Mesendoderm (in vitro differentiated cells): ENCODE results near the gene GPC4.

Experiments used
- DNase-seq: peaks from one replicate; pipeline ENCODE4 v3.0.0; 2013
- H2AK5ac ChIP-seq: 2 replicates; pipeline ENCODE4 v1.6.1; 2013; ENCODE audit warnings: low read length, inconsistent platforms
- H2BK120ac ChIP-seq: 2 replicates; pipeline ENCODE4 v1.6.1; 2013; ENCODE audit warnings: low read depth, mild to moderate bottlenecking, low read length, moderate library complexity, mixed read lengths
- H2BK15ac ChIP-seq: replicated peaks from 2 replicates; pipeline ENCODE4 v1.6.1; 2013; ENCODE audit warnings: low read depth, mild to moderate bottlenecking, moderate library complexity
- H2BK5ac ChIP-seq: 2 replicates; pipeline ENCODE4 v1.6.1; 2013; ENCODE audit warnings: low read length, inconsistent platforms
- H3K18ac ChIP-seq: 2 replicates; pipeline ENCODE4 v1.6.1; 2013; ENCODE audit warnings: mild to moderate bottlenecking, low read length, mixed read lengths
- H3K23ac ChIP-seq: one replicate; pipeline ENCODE4 v1.6.1; 2013; ENCODE audit warnings: low read length
- H3K27ac ChIP-seq: 2 replicates; pipeline ENCODE4 v1.5.1; 2013; ENCODE audit warnings: low read depth, mild to moderate bottlenecking, inconsistent platforms, low read length, moderate library complexity
- H3K27me3 ChIP-seq: 2 replicates; pipeline ENCODE4 v1.6.1; 2013; ENCODE audit warnings: low read length, control low read depth, mild to moderate bottlenecking, inconsistent platforms; ENCODE audit not compliant: insufficient read depth, poor library complexity
- H3K36me3 ChIP-seq: 2 replicates; pipeline ENCODE4 v1.6.1; 2013; ENCODE audit warnings: low read length, inconsistent platforms; ENCODE audit not compliant: control insufficient read depth, insufficient read depth
- H3K4ac ChIP-seq: one replicate; pipeline ENCODE4 v1.6.1; 2013; ENCODE audit warnings: low read depth, mild to moderate bottlenecking, low read length, moderate library complexity
- H3K4me1 ChIP-seq: 2 replicates; pipeline ENCODE4 v1.6.1; 2013; ENCODE audit warnings: low read depth, low read length, inconsistent platforms; ENCODE audit not compliant: control insufficient read depth
- H3K4me2 ChIP-seq: 2 replicates; pipeline ENCODE4 v1.6.1; 2013; ENCODE audit warnings: low read length
- H3K4me3 ChIP-seq: 2 replicates; pipeline ENCODE4 v1.5.1; 2013; ENCODE audit warnings: mild to moderate bottlenecking, low read length
- H3K56ac ChIP-seq: one replicate; pipeline ENCODE4 v1.6.1; 2013; ENCODE audit warnings: low read length
- H3K79me1 ChIP-seq: 2 replicates; pipeline ENCODE4 v1.6.1; 2013; ENCODE audit warnings: low read length, inconsistent platforms
- H3K79me2 ChIP-seq: 2 replicates; pipeline ENCODE4 v1.6.1; 2013; ENCODE audit warnings: mild to moderate bottlenecking, low read length; ENCODE audit not compliant: control insufficient read depth, insufficient read depth
- H3K9ac ChIP-seq: 2 replicates; pipeline ENCODE4 v1.6.1; 2013; ENCODE audit warnings: low read length, inconsistent platforms
- H4K5ac ChIP-seq: one replicate; pipeline ENCODE4 v1.6.1; 2013; ENCODE audit warnings: low read length
- H4K8ac ChIP-seq: one replicate; pipeline ENCODE4 v1.6.1; 2013; ENCODE audit warnings: low read depth, mild to moderate bottlenecking, control low read depth, low read length, moderate library complexity
- WGBS: extraction: QIAGEN DNeasy Blood & Tissue Kit; methylation state at CpG from one replicate; pipeline ENCODE4 v1.1.7; 2013; ENCODE audit warnings: low lambda C conversion rate, missing lambda C conversion rate; ENCODE audit not compliant: insufficient coverage; ENCODE audit errors: extremely low coverage; 5-methylcytosine and 5-hydroxymethylcytosine counted together

The GPC4 gene

GRCh38 chrX:133414406-133415275, 648 bp downstream of the GPC4 start:
- Histone ChIP-seq H3K27me3 (no peaks in the 10 kb centered on the region), H3K4me3 (peak overlapping the region; percentile 71), H4K8ac (no peak overlapping the region), H3K79me1 (no peaks in the 10 kb centered on the region), H3K27ac (peak overlapping the region; percentile 90), H2BK5ac (peak overlapping the region; percentile 73), H3K79me2 (peaks cover 49% of the 10 kb centered on the region), H3K23ac (peak overlapping the region; percentile 45), H4K5ac (no peak overlapping the region), H3K9ac (peak overlapping the region; percentile 92), H2BK120ac (peak overlapping the region; percentile 7), H2AK5ac (no peak overlapping the region), H3K4me2 (peak overlapping the region; percentile 38), H3K36me3 (no peaks in the 10 kb centered on the region), H3K56ac (peak overlapping the region; percentile 98), H3K4me1 (no peaks in the 10 kb centered on the region), H3K18ac (peak overlapping the region; percentile 89), H3K4ac (peak overlapping the region; percentile 89), H2BK15ac (no peak overlapping the region)
- WGBS, result no CpG with 5 or more reads among the region's 93 CpGs
- DNase-seq, result no peak

GRCh38 chrX:133413218-133413925, 1.9 kb downstream of the GPC4 start:
- no peak overlapping the region for H3K23ac ChIP-seq
- H2BK120ac ChIP-seq, result no peak overlapping the region
- H2AK5ac ChIP-seq, result no peak overlapping the region
- H3K18ac ChIP-seq, result peak overlapping the region; percentile 97
- H3K79me2 ChIP-seq, result peaks cover 56% of the 10 kb centered on the region
- peak overlapping the region; percentile 28 for H3K27ac ChIP-seq
- H4K5ac ChIP-seq, result no peak overlapping the region
- H2BK5ac ChIP-seq, result no peak overlapping the region
- peak overlapping the region; percentile 71 for H3K4me3 ChIP-seq
- peaks cover 3% of the 10 kb centered on the region for H3K4me1 ChIP-seq
- DNase-seq, result no peak
- no CpG with 5 or more reads among the region's 38 CpGs for WGBS
- H3K79me1 ChIP-seq, result no peaks in the 10 kb centered on the region
- H3K27me3 ChIP-seq, result no peaks in the 10 kb centered on the region
- no peaks in the 10 kb centered on the region for H3K36me3 ChIP-seq
- H3K4me2 ChIP-seq, result peak overlapping the region; percentile 14
- H3K56ac ChIP-seq, result peak overlapping the region; percentile 98
- no peak overlapping the region for H2BK15ac ChIP-seq
- peak overlapping the region; percentile 81 for H3K4ac ChIP-seq
- no peak overlapping the region for H4K8ac ChIP-seq
- peak overlapping the region; percentile 92 for H3K9ac ChIP-seq

- DNase-seq, result no peak
- Histone ChIP-seq H3K18ac (no peak overlapping the region), H3K27ac (no peak overlapping the region), H3K4me2 (peak overlapping the region; percentile 14), H4K5ac (no peak overlapping the region), H3K4me3 (peak overlapping the region; percentile 71), H3K23ac (no peak overlapping the region), H3K56ac (peak overlapping the region; percentile 98), H4K8ac (no peak overlapping the region), H3K79me1 (no peaks in the 10 kb centered on the region), H3K4me1 (peaks cover 3% of the 10 kb centered on the region), H2BK120ac (no peak overlapping the region), H2AK5ac (no peak overlapping the region), H3K4ac (no peak overlapping the region), H3K36me3 (no peaks in the 10 kb centered on the region), H3K79me2 (peaks cover 59% of the 10 kb centered on the region), H2BK5ac (no peak overlapping the region), H3K27me3 (no peaks in the 10 kb centered on the region), H3K9ac (peak overlapping the region; percentile 92), H2BK15ac (no peak overlapping the region)
- WGBS, result no CpG with 5 or more reads among the region's 5 CpGs
Observed at GRCh38 chrX:133412665-133413064, 2.6 kb downstream of the GPC4 start.

GRCh38 chrX:133412246-133412645, 3.0 kb downstream of the GPC4 start:
- H2BK5ac ChIP-seq, result no peak overlapping the region

GRCh38 chrX:133410550-133410949, 4.7 kb downstream of the GPC4 start:
- Histone ChIP-seq H3K79me1 (no peaks in the 10 kb centered on the region), H2AK5ac (no peak overlapping the region), H4K5ac (no peak overlapping the region), H2BK15ac (no peak overlapping the region), H3K56ac (no peak overlapping the region), H3K27me3 (no peaks in the 10 kb centered on the region), H3K4me1 (peaks cover 3% of the 10 kb centered on the region), H3K4me2 (no peak overlapping the region), H3K27ac (no peak overlapping the region), H3K9ac (no peak overlapping the region), H4K8ac (no peak overlapping the region), H3K23ac (no peak overlapping the region), H2BK5ac (no peak overlapping the region), H3K36me3 (no peaks in the 10 kb centered on the region), H3K4me3 (no peak overlapping the region), H3K4ac (no peak overlapping the region), H3K18ac (no peak overlapping the region), H2BK120ac (no peak overlapping the region), H3K79me2 (peaks cover 72% of the 10 kb centered on the region)
- WGBS, result no CpG with 5 or more reads among the region's 3 CpGs
- no peak for DNase-seq

More at GRCh38 chrX:133412246-133412645, 3.0 kb downstream of the GPC4 start:
- Histone ChIP-seq H2BK120ac (no peak overlapping the region), H3K4me2 (peak overlapping the region; percentile 14), H4K5ac (no peak overlapping the region), H3K9ac (peak overlapping the region; percentile 92), H3K23ac (no peak overlapping the region), H3K27me3 (no peaks in the 10 kb centered on the region), H3K18ac (no peak overlapping the region), H3K27ac (no peak overlapping the region), H2BK15ac (no peak overlapping the region), H3K36me3 (no peaks in the 10 kb centered on the region), H3K4ac (no peak overlapping the region), H3K79me2 (peaks cover 63% of the 10 kb centered on the region), H4K8ac (no peak overlapping the region), H3K4me1 (peaks cover 3% of the 10 kb centered on the region), H2AK5ac (no peak overlapping the region), H3K56ac (peak overlapping the region; percentile 28), H3K4me3 (no peak overlapping the region), H3K79me1 (no peaks in the 10 kb centered on the region)
- DNase-seq, result peak; percentile 75
- no CpG with 5 or more reads among the region's 3 CpGs for WGBS
